Activated gamma-delta T cell (primary cell): ENCODE measurements around the gene RPN1.
"Not testable (repeated sequence)": the region's sequence is repeated elsewhere in the genome, so short reads cannot be mapped to it uniquely, and the experiment has no call there.

Experiments used
- DNase-seq: peaks from one replicate; lab custom pipeline; 2025; lab: John Stamatoyannopoulos, UW
- total RNA-seq, 2 donors: gene quantifications; one replicate each; lab custom pipeline; 2026; lab: John Stamatoyannopoulos, UW

The RPN1 gene
- total RNA-seq = 156 to 210 reads per million in 2 donors

- DNase-seq = peak; percentile 90
Measured at GRCh38 chr3:128650096-128651050, at the start of gene RPN1. Gene RPN1, minus strand, starts transcription at chr3:128650818. Its CDS starts 18 bp downstream, at chr3:128650800.

- peak; percentile 10 for DNase-seq
Measured at GRCh38 chr3:128698211-128699047, 47.8 kb upstream of the RPN1 start.

GRCh38 chr3:128697341-128697740 is 46.7 kb upstream of the RPN1 start:
- no peak for DNase-seq

- DNase-seq = no peak
Measured at GRCh38 chr3:128693696-128694095, 43.1 kb upstream of the RPN1 start.

- no peak for DNase-seq
Measured at GRCh38 chr3:128689060-128689459, 38.4 kb upstream of the RPN1 start.

GRCh38 chr3:128686465-128686864 is 35.8 kb upstream of the RPN1 start:
- no peak for DNase-seq

GRCh38 chr3:128684986-128685726 is 34.5 kb upstream of the RPN1 start:
- DNase-seq = no peak

GRCh38 chr3:128683957-128684356 is 33.3 kb upstream of the RPN1 start:
- no peak for DNase-seq

GRCh38 chr3:128681369-128681829 is 30.8 kb upstream of the RPN1 start:
- no peak for DNase-seq

GRCh38 chr3:128680603-128681368 is 30.2 kb upstream of the RPN1 start:
- DNase-seq = peak; percentile 87

- no peak for DNase-seq
Measured at GRCh38 chr3:128679338-128679737, 28.7 kb upstream of the RPN1 start.

GRCh38 chr3:128675802-128676201 is 25.2 kb upstream of the RPN1 start:
- DNase-seq = not testable (repeated sequence)

GRCh38 chr3:128674161-128674784 is 23.7 kb upstream of the RPN1 start:
- DNase-seq = no peak

GRCh38 chr3:128667641-128668040 is 17.0 kb upstream of the RPN1 start:
- DNase-seq = no peak

GRCh38 chr3:128665362-128666021 is 14.9 kb upstream of the RPN1 start:
- DNase-seq = no peak

GRCh38 chr3:128663151-128663550 is 12.5 kb upstream of the RPN1 start:
- DNase-seq = no peak

GRCh38 chr3:128655531-128655930 is 4.9 kb upstream of the RPN1 start:
- no peak for DNase-seq

GRCh38 chr3:128653993-128654805 is 3.6 kb upstream of the RPN1 start:
- not testable (repeated sequence) for DNase-seq

GRCh38 chr3:128653383-128653992 is 2.9 kb upstream of the RPN1 start:
- DNase-seq = peak; percentile 24
